Fibroblast of skin of left quadriceps (primary cell): ENCODE data around the gene DNER.

Experiments
- DNase-seq, 2 experiments: peaks; one replicate each; pipeline ENCODE4 v3.0.0-alpha.2; 2013; ENCODE audit warnings: low read depth in 2 of 2

The DNER gene

GRCh38 chr2:229489016-229489415 lies 225.3 kb downstream of the DNER start:
- no peak for DNase-seq

GRCh38 chr2:229488232-229488631 lies 226.1 kb downstream of the DNER start:
- DNase-seq: no peak

- no peak for DNase-seq
Observed at GRCh38 chr2:229486673-229487072, 227.7 kb downstream of the DNER start.

DNA sequence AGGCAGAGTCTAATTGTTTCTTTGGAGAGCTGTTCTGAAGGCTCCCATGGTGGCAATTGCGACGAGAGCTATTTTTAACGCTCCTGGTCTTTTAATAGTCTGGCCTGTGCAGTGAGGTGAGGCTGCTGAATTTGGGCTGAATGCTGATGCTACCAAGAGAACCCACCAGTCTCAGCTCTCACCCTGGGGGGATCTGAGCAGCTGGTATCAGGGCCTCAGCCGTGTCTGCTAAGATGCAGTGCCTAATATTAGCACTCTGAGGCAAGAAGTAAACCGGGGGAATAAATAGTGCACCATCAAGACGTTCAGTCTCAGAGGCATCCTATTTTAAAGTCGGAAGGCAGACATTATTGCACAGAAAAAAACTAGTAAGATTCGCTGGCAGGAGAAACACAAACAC lies 228.5 kb downstream of the DNER start:
- no peak for DNase-seq

- DNase-seq: no peak
Observed at GRCh38 chr2:229477269-229477755, 237.0 kb downstream of the DNER start.

DNA sequence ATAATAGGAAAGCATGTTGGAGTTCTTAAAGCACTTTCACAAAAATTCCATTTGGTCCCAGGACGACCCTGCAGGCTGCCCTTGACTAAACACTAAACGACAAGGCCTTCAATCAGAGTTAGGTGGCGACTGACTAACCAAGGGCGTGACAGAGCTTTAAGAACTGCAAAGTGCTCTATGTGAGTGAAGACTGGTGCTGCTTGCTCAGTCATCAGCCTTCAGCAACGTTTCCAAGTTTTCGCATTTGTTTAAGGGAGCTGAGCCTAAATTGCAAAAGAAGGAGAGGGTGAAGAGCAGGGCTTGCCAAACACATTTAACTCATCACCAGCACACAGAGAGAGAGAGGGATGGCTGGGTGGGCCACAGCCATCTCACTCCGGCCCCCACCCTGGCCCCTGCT lies 238.6 kb downstream of the DNER start:
- no peak for DNase-seq

DNA sequence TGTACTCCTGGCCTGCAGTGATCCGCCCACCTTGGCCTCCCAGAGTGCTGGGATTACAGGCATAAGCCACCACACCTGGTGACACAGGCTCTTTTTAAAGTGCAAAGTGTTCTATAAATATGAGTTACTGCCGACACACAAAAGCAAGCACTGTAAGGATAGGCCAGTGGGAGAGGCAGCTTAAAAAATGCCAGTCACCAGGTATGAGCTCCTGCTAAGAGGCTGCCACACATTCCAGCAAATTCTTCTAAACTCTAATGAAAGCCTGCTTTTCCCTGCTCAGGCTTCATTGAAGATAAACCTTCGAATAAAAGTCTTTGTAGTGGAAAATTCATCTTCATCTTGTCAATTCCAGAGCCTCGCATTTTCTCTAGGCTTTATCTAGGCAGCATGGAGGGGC lies 240.2 kb downstream of the DNER start:
- no peak for DNase-seq

DNA sequence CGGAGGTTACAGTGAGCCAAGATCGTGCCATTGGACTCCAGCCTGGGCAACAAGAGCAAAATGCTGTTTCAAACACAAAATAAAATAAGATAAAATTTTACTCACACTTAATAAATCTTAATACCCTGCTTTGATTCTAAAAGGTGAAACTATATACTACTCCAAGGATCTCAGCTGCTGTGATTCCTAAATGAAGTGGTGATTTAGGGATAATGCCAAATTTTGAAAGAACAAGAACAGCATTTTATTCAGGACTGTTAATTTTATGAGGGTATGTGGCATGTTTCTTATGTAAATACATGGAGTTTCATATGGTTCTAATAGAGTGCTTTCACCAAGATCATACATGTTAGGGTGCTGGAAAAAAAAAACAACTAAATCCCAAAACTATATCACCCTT lies 243.6 kb downstream of the DNER start:
- no peak for DNase-seq

- no peak for DNase-seq
Observed at GRCh38 chr2:229467783-229468182, 246.6 kb downstream of the DNER start.

DNA sequence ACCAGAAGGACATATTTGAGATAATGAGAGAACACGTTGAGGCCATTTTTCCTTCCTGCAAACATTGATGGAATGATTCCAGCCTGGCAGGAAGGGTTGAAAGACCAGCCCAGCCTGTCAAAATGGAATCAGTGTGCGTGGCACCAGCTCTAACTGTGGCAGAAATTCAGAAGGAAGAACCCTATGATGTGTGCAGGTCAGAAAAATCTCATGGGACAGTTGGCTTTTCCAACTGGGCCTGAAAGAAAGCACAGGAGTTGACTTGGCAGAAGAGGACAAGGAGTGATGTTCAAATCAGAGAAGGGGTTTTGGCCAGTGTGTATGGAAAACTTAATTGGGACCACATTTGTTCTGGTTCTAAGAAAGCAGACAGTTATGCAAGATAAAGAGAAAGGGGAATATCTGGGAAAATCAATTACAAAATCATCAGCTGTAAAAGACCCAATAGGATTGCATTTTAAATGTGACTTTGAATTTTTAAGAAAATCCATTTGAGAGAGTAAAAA lies 250.5 kb downstream of the DNER start:
- DNase-seq: no peak

DNA sequence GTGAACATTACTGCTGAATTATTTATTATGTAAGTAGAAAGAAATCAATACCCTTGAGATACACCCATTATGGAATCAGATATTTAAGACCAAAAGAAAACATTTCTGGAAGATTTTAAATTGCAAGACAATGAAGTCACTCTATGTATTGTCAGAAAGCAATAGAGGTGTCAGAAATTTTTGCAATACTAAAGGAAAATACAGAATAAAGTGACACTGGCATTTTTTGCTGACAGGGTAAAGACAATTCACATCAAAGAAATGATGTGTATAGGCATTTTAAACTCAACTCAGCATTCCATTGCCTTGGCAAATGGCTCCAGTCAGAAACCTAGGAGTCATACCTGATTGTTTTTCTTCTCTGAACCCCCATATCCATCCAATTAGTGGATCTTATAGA lies 252.2 kb downstream of the DNER start:
- DNase-seq: no peak

DNA sequence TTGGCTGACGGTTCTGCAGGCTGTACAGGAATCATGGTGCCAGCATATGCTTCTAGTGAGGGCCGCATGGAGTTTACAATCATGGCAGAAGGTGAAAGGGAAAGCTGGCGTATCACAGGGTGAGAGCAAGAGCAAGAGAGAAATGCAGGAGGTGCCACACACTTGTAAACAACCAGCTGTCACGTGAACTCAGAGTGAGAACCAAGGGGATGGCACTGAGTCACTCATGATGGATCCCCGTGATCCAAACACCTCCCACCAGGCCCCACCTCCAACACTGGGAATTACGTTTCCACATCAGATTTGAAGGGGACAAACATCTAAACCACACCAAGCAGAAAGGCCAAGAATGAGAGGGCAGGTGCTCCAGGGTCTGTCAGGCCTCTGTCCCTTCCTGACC lies 258.3 kb downstream of the DNER start:
- no peak for DNase-seq

- DNase-seq: peak; percentile 34 to 45
Observed at GRCh38 chr2:229454934-229455631, 259.3 kb downstream of the DNER start.

DNA sequence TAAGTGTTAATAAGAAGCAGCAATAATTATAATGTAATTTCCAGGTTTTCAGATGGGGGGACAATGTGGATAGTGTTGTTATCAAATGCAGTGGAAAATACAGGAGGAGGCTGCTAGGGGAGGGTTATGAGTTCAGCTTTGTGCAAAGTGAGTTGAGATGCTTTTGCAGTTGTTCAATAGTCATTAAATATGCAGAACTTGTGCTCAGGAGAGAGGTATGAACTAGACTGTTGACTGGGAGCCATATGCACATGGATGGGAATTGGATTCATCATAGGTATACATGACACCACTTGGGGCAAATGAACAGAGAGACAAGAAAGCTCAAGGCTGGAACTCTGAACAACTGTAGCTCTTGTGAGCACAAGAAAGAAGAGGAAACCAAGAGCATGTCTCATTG lies 261.1 kb downstream of the DNER start:
- DNase-seq: no peak

DNA sequence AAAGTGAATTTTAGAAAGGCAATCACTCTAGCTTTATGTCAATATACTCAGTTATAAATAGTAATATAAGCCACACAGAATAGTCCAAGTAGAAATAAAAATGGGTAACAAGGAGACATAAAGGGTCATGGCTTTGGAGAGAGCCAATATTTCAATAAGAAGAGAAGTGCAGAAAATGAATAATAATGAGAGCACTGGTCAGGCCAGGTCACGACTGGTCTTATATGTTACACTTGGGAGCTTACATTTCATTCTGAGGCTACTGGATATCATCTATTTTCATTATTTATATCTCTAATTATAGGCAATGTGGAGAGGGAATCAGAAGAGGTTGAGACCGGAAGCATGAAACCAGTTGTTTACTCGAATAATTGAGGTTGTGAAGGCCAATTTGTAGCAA lies 262.5 kb downstream of the DNER start:
- no peak for DNase-seq

DNA sequence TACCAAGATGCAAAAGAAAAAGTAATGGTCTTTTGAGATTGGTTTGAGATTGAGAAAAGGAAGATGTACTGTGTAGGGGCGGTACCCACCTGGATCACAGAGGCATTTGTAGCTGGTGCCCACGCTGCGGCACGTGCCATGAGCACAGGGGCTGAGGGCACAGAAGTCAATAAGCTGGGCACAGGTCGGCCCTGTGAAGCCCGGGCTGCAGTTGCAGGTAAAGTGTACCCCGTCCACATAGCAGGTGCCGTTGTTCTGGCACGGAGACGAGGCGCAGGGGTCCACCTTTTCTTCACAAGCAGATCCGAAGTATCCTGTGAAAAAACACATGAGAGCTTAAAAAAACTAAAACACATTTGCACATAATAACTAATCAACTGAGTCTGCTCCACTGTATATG lies 267.1 kb downstream of the DNER start:
- no peak for DNase-seq

- no peak for DNase-seq
Observed at GRCh38 chr2:229446350-229446749, 268.0 kb downstream of the DNER start.

DNA sequence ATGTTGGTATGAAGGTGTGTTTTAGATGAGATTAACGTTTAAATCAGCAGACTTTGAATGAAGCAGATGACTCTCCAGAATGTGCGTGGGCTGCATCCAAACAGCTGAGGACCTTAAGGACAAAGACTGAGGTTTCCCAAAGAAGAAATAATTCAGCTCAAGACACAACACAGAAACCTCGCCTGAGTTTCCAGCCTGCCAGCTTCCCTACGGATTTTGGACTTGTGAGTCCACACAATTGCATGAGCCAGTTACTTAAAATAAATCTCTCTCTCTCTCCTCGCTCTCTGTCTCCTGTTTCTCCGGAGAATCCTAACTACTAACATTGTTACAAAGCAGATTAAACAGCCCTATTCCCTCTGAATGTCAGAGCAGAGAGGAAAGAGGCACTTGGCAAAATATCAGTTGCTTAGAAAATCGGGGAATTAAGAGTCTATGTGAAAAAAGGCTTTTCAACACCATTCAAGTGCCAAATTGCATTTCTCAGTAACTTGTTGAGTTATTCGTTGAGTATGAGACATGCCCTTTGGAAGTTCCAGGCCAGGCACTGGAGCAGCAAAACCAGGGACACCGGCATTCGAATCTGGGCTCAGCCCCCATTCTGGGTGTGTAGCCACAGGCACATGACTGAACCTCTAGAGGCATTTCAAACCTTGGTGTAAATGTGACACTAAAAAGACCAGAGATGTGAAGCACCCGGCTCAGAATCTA lies 268.7 kb downstream of the DNER start:
- no peak for DNase-seq

DNA sequence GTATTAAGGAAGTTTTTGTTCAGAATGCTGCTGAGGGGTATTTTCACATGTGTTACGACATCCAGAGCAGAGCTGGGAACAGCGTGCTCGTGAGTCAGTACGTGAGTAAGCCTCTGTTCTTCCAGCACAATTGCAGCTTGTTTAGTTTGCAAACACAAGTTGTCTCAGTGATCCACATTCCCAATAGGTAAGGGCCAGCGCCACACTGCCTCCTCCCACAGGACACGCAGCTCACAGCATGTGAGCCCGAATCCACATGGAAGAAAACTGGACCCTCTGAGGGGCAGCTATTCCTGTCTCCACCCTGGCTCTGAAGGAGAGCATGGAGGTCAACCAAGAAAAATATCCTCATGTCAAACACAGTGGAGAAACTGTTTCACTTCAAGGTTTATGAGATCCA lies 269.3 kb downstream of the DNER start:
- peak; percentile 58 to 62 for DNase-seq

GRCh38 chr2:229443546-229444268 lies 270.6 kb downstream of the DNER start:
- no peak for DNase-seq

DNA sequence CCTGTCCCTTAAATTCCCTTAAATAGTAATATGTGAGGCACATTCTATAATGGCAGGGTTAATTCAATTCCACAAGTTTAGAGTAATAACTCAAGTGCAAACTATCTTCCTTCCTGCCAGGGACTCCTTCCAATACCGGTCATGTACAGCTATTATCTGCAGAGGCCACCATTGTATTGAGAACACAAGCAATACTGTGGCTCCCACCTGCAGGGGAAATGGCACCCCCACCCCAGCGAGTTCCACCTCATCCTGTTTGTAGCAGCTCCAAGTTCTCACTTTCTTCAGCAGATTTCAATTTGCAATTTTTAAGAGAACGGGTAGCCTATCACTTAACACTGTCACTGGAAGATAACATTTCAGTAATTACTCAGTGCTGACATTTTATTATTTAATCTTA lies 271.2 kb downstream of the DNER start:
- DNase-seq: no peak

- no peak for DNase-seq
Observed at GRCh38 chr2:229438430-229439159, 275.8 kb downstream of the DNER start.
